Measurements from ENCODE around the gene CDX2. TPM values are rescaled to one million over a fixed set of nuclear protein-coding genes. Genes with fewer than 3 reads are reported as not detected.

The CDX2 gene
- total RNA-seq, 2 experiments from 2014 or later = not detected

DNA sequence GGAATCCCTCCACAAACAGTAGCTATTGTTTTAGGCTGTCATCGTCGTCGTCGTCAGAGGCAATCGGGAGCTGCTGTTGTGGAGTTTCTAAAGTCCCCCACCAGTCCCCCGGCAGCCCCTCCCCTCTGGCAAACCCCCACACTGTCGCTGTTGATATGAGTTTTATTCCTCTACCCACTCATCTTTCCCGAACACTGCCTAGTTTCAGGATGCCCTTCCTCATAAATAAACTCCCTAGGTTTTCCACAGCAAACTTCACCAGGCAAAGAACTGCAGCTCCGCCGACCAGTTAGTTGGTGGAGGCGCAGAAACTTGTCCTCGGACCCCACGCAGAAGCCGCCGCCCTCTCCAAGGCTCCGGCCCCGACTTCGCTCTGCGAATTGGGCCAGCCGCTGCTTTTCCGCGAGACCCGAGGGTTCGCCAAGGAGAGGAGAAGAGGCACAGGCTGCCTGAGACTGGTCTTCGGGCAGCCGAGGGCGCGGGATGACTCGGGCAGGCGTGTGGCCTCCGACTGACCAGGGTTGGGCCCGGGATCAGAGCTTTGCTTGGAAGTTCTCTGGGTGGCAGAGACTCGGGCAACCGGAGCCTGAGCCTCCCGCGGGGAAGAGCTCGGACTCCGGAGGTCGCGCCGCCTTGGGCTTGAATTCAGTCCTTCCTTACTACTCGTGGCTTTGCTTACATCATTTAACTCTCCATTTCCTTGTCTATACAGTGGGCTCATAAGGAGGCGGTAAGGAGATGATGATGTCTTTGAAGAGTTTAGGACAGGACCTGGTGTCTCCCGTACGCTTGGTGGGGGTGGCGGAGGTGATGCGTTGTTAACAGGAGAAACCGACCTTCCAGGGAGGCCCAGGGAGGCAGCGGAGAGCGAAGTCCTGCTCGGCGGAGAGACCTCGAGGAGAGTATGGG, 41.4 kb downstream of the CDX2 start:
- ATAC-seq = no peak
- intact Hi-C loops (cut with micrococcal nuclease) = loop anchor here (5.0 to 10.0 kb wide), 2 partner anchors 40 to 133 kb away; partner anchors contain the start of genes CDX2 and GSX1
- no peak overlapping the region for H3K27ac Mint-ChIP-seq

DNA sequence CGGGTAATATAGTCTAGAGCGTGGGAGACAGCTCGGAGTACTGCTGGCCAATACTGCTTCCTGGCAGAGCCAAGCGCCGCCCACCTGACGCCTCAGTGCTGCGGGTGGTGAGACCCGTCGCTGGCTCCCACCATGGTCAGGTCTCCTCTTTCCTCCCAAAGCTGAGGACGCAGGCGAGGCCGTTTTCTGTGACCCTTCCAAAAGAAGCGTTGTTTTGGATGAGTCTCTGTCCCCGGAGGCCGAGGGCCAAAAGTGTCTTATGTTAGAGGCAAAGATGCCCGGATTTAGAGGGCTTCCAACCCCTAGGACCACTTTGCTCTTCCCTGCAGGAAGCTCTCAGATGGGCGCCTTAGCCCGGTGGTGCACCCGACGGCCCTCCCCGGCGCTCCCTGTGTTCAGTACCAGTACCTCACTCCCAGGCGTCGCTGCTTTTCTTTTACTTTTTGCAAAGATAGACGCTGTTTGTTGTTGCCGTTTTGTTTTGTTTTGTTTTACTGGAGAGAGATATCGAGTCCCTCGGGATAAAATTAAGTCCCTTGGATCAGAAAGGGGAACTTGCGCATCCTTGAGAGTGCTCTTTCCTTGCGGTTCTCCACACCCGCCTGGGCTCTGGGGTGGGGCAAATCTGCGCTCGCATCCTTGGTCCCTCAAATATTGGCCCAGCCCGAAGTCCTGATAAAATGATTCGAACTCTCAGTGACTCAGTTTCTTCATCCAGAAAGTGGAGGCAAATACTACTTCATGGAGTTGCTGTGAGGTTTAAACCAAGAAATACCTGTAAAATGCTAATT, 42.3 kb downstream of the CDX2 start:
- ChIA-PET CTCF (interaction anchor here (1.0 to 6.0 kb wide), 5 partner anchors 11 to 100 kb away, joined by 3 to 32 read pairs (median 3); no protein-coding TSS in a partner anchor), POLR2A (interaction anchor here (1.7 kb wide), 1 partner anchor 27 kb away, joined by 5 read pairs; no protein-coding TSS in a partner anchor)
- TF ChIP-seq, protein P1, sequence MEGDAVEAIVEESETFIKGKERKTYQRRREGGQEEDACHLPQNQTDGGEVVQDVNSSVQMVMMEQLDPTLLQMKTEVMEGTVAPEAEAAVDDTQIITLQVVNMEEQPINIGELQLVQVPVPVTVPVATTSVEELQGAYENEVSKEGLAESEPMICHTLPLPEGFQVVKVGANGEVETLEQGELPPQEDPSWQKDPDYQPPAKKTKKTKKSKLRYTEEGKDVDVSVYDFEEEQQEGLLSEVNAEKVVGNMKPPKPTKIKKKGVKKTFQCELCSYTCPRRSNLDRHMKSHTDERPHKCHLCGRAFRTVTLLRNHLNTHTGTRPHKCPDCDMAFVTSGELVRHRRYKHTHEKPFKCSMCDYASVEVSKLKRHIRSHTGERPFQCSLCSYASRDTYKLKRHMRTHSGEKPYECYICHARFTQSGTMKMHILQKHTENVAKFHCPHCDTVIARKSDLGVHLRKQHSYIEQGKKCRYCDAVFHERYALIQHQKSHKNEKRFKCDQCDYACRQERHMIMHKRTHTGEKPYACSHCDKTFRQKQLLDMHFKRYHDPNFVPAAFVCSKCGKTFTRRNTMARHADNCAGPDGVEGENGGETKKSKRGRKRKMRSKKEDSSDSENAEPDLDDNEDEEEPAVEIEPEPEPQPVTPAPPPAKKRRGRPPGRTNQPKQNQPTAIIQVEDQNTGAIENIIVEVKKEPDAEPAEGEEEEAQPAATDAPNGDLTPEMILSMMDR (IDR thresholded peaks at IDR 0.05) = no peak
- H3K27ac Mint-ChIP-seq = no peak overlapping the region
- no peaks in the 10 kb centered on the region for H3K36me3 Mint-ChIP-seq (ENCODE audit: low read depth)
- no peak overlapping the region for H3K4me3 Mint-ChIP-seq
- DNase-seq (peak; percentile 24), ATAC-seq (no peak)
- H3K27me3 Mint-ChIP-seq = peaks cover 91% of the 10 kb centered on the region
- H3K9me3 Mint-ChIP-seq = no peaks in the 10 kb centered on the region
- intact Hi-C loops (cut with micrococcal nuclease) = loop anchor here (5.0 to 10.0 kb wide), 2 partner anchors 40 to 132 kb away; partner anchors contain the start of genes CDX2 and GSX1
- H3K4me1 Mint-ChIP-seq (ENCODE audit: low read depth) = peaks cover 30% of the 10 kb centered on the region

More for the DNA sequence above, 41.4 kb downstream of the CDX2 start:
- TF ChIP-seq, protein P1 (IDR thresholded peaks at IDR 0.05) = no peak
- H3K4me3 Mint-ChIP-seq = no peak overlapping the region
- no peak for DNase-seq
- H3K27me3 Mint-ChIP-seq = peaks cover 82% of the 10 kb centered on the region
- CTCF ChIA-PET = interaction anchor here (1.0 to 6.0 kb wide), 4 partner anchors 11 to 101 kb away, joined by 3 to 32 read pairs (median 3); no protein-coding TSS in a partner anchor
- H3K4me1 Mint-ChIP-seq (ENCODE audit: low read depth) = peaks cover 26% of the 10 kb centered on the region
- POLR2A ChIA-PET = interaction anchor here (0.6 to 1.7 kb wide), 3 partner anchors 27 to 922 kb away, joined by 3 to 5 read pairs (median 3); no protein-coding TSS in a partner anchor
- H3K36me3 Mint-ChIP-seq (ENCODE audit: low read depth) = no peaks in the 10 kb centered on the region
- H3K9me3 Mint-ChIP-seq = no peaks in the 10 kb centered on the region

DNA sequence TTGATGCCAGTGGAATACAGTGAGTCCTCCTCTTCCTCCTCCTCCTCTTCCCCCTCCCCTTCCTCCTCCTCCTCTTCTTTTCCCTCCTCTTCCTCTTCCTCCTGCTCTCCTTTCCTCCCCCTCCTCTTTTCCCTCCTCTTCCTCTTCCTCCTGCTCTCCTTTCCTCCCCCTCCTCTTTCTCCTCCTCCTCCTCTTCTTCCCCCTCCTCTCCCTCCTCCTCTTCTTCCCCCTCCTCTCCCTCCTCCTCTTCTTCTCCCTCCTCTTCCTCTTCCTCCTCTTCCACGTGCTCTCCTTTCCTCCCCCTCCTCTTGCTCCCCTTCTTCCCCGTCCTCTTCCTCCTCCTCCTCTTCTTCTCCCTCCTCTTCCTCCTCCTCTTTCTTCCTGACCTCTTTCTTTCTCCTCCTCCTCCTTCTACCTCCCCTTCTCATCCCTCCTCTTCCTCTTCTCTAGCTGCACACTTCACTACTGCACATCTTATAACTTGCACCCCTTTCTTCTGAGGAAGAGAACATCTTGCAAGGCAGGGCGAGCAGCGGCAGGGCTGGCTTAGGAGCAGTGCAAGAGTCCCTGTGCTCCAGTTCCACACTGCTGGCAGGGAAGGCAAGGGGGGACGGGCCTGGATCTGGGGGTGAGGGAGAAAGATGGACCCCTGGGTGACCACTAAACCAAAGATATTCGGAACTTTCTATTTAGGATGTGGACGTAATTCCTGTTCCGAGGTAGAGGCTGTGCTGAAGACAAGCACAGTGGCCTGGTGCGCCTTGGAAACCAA, 43.7 kb downstream of the CDX2 start:
- H3K4me3 Mint-ChIP-seq = no peak overlapping the region
- ATAC-seq = no peak
- TF ChIP-seq, protein P1 (IDR thresholded peaks at IDR 0.05) = no peak
- no peaks in the 10 kb centered on the region for H3K9me3 Mint-ChIP-seq
- peaks cover 90% of the 10 kb centered on the region for H3K27me3 Mint-ChIP-seq
- no peak overlapping the region for H3K27ac Mint-ChIP-seq
- ChIA-PET POLR2A (no interaction called here), CTCF (interaction anchor here (1.4 to 6.0 kb wide), 3 partner anchors 29 to 58 kb away, joined by 4 to 32 read pairs (median 16); no protein-coding TSS in a partner anchor)
- peaks cover 37% of the 10 kb centered on the region for H3K4me1 Mint-ChIP-seq (ENCODE audit: low read depth)
- DNase-seq = no peak
- intact Hi-C loops (cut with micrococcal nuclease) = loop anchor here (5.0 to 10.0 kb wide), 2 partner anchors 42 to 131 kb away; partner anchors contain the start of genes CDX2 and GSX1
- H3K36me3 Mint-ChIP-seq (ENCODE audit: low read depth) = no peaks in the 10 kb centered on the region

DNA sequence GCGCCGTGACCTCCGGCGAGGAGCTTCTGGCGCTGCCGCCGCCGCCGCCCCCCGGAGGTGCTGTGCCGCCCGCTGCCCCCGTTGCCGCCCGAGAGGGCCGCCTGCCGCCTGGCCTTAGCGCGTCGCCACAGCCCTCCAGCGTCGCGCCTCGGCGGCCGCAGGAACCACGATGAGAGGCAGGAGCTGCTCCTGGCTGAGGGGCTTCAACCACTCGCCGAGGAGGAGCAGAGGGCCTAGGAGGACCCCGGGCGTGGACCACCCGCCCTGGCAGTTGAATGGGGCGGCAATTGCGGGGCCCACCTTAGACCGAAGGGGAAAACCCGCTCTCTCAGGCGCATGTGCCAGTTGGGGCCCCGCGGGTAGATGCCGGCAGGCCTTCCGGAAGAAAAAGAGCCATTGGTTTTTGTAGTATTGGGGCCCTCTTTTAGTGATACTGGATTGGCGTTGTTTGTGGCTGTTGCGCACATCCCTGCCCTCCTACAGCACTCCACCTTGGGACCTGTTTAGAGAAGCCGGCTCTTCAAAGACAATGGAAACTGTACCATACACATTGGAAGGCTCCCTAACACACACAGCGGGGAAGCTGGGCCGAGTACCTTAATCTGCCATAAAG, 44.5 kb downstream of the CDX2 start:
- H3K36me3 Mint-ChIP-seq (ENCODE audit: low read depth) = no peaks in the 10 kb centered on the region
- ChIA-PET POLR2A (no interaction called here), CTCF (interaction anchor here (1.4 to 2.5 kb wide), 2 partner anchors 29 to 59 kb away, joined by 4 to 16 read pairs; no protein-coding TSS in a partner anchor)
- no peak for ATAC-seq
- peak; percentile 19 for DNase-seq
- peaks cover 38% of the 10 kb centered on the region for H3K4me1 Mint-ChIP-seq (ENCODE audit: low read depth)
- intact Hi-C loops (cut with micrococcal nuclease) = loop anchor here (5.0 to 10.0 kb wide), 2 partner anchors 43 to 130 kb away; partner anchors contain the start of genes CDX2 and GSX1
- TF ChIP-seq, protein P1 (IDR thresholded peaks at IDR 0.05) = no peak
- no peak overlapping the region for H3K27ac Mint-ChIP-seq
- H3K9me3 Mint-ChIP-seq = no peaks in the 10 kb centered on the region
- H3K27me3 Mint-ChIP-seq = peaks cover 84% of the 10 kb centered on the region
- no peak overlapping the region for H3K4me3 Mint-ChIP-seq

Data from activated CD8-positive, alpha-beta T cell treated with anti-CD3 and anti-CD28 coated beads for 36 hours (primary cell).